NCI-H1694 (cell line): ENCODE results near the gene CTBP2.

ENCODE experiments used
- DNase-seq: peaks from one replicate; lab custom pipeline; 2025; lab: John Stamatoyannopoulos, UW

The CTBP2 gene

DNA sequence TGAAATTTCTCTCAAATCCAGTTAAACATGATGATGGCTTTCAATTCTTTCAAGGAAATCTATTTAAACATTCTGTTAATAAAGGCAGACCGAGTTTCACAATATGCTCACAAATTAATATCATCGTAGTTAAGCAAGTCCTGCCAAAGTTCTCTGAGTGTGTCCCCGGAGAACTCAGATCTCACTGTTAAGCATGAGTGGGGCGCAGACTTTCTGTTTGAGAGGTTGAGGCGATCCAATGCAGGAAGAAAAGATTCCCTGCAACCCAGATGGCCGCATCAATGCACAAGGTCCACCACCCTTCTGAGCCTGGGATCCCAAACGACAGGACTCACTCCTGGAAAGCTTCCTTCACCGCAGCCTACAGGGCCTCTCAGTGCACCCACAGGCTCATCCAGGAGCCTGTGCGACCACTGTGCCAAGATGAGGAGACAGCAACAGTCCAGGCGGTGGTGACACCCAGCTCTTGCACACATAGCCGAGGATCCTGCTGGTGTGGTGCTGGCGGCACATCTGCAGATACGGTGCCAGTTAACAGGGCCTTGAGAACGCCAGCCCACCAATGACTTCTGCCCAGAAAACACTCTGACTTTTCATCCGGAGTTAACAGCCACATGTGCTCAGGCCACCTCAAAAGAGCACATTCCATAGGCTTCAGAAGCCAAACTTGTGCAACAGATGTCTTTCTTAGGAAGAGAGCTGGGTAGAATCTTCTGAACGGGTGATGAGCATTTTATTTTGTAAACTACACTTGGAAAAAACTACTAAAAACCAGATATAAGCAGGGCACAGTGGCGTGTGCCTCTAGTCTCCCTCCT, 116.3 kb downstream of the CTBP2 start:
- no peak for DNase-seq

DNA sequence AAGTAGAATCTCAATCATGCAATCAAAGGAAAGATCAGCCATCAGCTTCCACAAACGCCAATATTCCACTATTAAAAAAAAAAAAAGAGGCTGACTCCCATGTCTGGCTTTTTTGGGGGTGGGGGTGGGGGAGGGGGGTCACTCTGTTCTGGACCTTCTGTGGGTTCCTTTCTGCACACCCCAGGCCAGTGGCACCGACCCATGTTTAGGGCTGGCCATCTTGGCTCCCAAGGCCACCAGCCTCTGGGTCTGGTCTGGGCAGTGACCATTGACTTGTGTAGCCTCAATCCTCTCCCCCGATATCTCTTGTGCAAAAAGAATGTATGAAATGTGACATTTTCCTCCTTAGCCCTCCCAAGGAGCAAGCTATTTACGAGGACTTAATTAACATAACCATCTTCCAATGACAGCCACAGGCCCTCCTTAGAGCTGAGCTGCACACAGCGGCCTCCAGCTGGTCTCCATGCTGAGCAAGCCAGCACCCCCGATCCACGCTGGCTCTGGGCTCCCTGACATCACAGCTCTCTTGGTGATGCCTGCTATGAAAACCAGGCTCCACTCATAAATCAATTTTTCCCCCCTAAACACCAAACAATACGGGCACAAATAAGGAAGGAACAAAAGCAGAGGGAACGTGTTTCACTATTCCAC, 118.4 kb downstream of the CTBP2 start:
- DNase-seq, result no peak

DNA sequence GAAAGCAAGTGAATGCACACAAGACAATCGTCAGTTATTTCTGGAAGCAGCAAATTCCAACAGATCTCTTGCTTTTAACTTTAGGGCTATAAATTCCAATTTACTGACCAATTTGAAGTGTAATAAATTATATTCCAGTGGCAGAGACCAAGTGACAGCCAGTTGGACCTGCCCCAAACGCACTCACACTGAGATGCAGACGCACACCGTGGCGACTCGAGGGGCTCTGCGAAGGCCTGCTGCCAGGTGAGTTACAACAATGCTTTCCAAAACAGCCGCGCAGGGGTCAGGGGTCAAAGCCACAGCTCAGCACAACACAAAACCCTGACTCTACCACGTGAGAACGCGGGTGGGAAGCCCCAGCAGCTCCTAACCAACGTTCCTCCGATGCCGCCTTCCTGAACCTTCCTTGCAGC, 121.0 kb downstream of the CTBP2 start:
- DNase-seq, result no peak

DNA sequence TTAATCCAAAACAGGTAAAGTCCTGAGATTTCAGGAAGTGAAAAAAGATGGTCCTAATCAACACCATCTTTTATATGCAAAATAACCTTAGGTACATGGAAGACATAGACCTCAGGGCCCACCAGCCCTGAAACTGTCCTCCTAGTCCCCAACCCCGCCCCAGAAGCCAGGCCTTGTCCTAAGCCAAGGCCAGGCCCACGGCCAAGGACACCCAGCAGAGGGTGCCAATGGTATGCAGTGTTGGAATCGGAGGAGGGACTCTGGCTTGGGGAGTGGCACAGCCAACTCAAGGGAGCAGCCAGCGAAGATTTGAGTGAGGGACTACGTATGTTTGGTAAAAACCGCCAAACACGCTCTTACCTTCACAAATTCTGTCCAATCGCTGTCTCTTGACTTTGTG, 121.7 kb downstream of the CTBP2 start:
- no peak for DNase-seq

DNA sequence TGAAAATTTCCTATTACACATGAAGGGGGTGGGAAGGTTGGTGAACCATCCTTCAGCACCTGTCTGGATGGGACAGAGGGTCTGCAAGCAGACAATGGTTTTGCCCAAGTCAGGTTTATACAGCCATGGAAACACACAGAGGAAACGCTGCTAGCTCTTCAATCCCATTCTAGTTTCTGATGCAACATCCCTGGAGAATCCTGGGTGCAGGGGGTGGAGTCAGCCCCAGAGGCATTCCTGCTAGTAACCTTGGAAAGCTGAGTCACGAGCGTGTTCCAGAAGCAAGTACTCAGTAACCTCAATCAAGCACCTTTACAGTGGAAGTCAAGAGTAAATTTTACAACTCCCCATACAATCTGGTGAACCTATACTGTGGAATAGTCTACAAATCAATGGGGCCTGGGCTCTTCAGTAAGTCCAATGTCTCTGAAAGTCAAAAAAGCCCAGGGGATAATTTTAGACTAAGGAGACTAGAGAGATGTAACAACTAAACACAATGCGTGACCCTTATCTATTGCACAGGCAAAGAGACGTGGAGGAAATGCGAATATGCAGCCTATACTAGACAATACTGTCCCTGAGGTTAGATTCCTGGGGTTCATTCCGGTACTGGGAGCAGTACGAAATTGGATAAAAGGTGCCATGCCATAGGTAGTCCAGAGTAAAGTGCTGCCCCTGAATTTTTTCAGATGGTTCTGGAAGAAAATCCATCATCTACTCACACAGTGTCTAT, 123.1 kb downstream of the CTBP2 start:
- no peak for DNase-seq

DNA sequence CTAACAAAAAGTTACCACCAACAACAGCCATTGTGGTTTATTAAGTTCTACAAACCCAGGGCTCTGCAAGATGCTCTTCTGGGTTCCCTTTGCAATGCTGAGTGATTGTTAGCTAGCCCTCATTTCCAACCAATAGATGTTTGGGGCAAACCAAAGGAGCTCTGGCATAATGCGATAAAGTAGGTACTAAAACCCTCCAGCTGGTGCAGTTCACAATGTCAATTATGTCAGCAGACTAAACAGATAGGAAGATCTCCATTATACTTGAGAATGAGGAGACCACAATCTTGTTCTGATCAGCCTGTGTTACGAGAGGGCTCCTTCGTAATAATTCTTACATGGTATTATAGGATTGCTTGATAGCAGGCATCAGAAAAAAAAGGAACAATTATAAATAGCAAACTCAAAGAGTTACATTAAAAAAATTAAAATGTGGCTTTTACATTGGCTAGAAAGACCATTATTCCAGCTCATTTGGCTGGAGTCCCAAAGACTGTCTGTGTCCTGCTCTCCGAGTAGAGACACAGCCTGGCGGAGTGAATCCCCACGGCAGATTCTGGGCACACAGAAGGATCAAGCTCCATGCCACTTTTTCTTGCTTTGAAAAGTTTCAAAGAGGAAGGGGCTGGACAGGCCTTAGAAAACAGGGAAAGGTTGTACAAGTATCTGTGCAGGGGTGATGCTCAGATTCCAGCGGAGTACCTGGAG, 124.6 kb downstream of the CTBP2 start:
- no peak for DNase-seq

DNA sequence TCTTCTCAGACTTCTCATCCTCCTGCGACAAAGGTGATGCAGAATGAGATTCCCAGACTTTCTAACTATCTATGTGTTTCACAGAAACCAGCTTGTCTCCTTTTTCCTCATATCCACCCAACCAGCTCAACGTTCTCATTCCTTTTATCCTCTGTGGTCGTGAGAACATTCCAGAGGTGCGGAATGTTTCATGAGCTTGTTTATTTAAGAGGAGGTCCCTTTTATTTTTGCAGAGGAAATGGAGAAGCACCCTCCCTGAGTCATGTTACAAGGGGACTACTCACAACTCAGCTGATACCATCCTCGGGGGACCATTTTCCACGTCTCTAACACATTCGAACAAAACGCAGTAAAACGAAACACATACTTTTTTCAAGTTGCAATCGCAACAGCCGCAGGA, 125.2 kb downstream of the CTBP2 start:
- DNase-seq, result no peak

DNA sequence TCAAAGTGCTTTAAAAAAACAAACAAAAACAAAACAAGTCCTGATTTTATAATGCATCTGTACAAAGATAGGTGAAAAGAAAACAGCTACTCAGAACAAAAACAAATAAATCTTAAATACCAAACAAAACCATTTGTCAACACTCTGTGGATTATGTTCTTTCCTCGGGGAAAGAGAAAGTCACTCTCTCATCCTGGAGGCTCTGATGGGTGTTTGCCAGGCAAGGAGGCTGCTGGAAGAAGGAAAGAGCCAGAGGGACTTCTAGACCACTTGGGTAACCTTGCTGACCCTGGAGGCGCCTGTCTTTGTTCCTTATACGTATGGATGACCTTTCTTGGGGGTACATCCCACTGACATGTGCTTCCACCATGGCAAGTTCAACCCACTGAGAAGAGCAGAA, 125.7 kb downstream of the CTBP2 start:
- no peak for DNase-seq

DNA sequence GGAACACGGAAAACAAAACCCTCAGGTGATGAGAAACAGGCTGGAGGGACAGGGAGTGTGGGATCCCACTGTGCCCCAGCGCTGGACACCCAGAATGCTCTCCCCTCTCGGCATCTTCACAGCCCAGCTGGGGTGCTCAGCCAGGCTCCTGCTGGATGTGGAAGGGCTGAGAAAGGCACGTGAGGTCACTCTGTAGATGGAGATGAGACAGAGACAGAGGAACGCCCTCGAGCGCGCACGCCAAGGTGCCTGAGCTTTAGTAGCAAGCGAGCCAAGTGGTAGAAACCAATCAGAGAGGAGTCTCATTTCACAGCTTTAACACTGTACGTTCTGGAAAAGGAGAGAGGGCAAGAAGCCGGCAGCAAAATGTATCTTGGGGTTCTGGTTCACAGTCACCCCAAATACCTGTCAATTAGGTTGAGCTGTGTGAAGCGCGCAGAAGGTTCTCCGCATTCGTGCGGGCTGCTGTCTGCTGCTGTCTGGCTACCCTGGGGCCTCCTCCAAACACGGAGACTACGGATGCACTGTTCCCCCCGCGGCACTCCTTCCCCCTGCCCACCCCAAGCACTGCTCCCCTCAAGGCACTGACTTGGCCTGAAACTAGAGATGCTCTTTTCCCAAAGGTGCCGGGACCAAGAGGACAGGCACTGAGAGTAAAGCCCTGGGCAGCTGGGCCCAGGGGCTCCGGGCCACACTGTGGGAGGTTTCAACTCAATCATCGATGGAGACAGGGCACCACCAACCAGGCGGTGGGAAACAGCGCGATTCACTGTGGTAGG, 127.0 kb downstream of the CTBP2 start:
- DNase-seq, result no peak

DNA sequence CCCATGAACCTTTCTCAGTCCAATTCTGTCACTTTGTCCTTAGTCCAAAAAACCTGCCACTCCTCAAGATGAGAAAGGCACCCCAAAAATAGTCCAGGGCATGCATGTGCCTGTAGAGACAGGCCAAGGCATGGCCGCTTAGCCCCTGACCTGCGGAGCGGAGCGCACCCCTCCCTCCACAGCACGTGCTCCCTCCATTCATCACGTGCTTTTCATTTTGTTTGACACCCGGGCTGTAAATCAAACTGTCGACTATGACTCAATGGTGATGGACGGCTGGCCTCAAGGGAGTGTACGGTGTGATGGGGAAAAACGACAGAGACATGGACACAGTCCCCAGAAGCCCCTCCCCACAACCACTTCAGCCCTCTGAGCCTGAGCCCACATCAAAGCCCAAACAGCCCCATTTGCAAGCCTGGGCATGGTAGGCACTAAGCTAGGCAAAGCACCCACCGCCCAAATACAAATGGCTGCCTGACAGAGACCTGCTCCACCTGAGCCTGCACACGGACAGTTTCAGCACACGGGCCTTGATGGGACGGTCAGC, 127.8 kb downstream of the CTBP2 start:
- DNase-seq, result no peak

DNA sequence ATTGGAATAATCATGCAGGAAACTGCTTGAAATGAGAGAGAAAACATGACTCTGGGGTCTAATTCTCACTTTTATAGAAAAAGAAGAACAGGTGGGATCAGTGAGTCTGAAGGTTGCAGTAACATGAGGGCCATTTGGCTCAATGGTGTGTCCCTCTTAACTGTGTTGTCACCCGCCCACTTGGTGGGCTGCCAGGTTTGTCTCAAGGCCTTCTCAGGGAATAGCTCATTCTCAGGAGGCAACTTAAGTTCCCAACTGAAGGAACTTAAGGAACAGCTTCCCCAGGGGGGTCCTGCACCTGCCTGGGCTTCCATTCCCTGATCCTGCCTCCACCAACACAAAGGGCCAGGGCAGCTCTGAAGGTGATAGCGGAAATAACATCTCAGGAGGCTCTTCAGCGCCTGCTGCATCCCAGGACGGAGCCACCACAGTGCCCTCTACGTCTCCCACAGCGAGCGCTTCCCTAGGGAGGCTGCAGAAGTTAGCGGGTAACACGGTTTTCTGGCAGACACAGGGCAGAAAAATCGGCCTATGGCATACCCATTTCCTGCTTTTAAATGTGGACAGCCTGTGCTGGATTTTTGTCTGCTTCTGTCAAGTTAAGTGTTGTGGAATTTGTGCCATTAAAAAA, 129.7 kb downstream of the CTBP2 start:
- no peak for DNase-seq

DNA sequence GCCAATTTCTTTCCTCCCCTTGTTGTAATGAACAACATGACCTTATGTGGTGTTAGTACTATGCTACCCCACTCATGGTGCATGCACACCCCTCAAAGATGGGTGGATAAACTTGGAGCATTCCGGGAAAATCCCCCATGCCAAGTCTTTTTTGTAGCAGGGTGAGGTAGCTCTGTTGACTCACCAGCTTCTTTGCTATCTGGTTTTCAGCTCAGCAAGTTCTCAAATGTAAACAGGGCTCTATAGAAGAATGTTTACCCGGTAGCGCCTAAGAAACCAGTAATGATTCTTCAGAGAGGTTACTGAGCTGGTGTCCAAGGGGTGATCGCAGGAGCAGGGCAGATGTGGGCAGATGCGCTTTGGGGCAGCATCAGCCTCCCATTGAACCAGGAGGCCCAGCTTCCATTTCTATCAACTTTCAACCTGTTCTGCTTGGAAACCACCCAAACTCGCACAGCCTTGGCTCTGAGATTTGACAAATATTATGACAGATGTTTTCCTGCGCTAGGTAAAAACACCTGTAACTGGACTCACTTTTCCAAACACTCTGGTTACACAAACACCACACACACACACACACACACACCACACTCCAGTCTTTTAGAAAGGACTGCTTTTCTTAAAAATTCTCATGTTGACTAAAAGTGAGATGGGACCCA, 130.7 kb downstream of the CTBP2 start:
- DNase-seq, result no peak

DNA sequence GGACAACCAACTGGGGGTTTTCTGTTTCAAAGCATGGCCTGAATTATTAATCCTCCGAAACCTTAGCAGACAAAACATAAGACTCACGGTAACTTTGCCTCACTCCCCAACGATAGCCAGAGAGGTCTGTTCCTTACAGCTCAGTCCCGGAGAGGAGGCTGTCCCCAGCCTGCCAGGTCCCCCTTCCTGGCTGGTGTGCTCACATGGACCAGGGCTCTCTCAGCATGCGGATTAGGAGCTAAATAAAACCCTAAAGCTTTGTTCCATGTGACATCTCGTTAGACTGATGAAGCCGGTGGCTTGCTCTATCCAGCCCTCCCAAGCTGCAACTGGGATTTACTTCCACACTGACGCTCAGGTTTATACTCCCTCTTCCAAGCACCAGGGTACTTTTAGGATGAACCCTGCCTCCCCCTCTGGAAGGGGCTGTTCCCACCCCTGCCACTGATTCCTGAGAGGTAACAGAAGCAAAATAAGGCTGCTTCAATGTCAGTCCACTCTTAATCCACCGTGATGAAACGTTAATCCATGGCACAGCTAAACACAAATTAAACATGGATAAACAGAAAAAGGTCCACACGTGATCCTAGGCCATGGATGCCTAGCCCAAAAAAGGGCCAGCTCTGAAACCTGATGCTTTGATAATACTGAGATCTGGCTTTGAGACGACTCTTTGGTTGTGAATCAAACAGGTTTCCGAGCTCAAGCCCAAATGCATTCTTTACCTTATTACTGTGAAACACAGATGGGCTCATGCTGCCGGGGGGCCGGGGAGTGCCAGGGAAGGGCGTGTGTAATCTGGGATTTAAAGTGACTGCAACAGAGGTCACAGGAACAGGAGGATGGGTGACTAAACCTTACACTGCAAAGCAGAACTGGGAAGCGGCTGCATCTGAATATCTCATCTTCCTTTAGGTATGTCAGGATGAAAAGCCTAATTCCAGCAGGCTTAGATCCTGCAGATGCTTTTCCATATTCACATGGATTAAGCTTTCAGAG, 132.2 kb downstream of the CTBP2 start:
- no peak for DNase-seq

DNA sequence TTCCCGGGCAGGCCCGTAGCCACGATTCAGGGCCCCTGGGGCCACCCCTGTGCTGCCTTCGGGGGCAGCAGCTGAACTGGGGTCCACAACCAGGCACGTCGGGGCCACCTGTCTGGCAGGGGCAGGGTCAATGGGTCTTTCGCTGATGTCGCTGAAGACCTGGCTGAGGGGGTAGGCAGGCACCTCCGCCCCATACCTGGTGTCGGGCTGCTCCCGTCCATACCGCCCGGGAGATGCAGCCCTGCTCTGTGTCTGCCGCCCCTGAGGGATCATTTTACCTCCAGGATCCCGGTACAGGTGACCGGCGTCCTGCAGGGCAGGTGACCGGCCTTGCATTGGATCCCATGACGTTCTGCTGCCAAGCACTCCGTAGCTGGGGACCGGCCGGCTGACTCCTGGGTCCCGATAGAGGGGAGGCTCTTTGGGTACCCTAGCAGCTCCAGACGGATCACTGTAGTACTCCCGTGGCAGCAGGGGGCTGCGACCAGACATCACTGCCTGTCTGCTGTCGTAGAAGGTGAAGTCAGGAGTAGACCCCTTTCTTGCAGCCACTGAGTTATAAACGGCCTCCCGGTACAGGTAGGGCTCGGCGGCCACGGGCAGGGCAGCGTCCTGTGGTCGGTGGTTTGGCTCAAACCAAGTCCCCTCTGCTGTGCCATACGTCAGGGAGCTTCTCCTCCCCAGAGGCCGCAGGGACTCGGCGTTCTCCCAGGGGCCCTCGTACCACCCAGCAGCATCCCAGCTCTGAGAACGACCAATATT, 133.2 kb downstream of the CTBP2 start:
- no peak for DNase-seq

DNA sequence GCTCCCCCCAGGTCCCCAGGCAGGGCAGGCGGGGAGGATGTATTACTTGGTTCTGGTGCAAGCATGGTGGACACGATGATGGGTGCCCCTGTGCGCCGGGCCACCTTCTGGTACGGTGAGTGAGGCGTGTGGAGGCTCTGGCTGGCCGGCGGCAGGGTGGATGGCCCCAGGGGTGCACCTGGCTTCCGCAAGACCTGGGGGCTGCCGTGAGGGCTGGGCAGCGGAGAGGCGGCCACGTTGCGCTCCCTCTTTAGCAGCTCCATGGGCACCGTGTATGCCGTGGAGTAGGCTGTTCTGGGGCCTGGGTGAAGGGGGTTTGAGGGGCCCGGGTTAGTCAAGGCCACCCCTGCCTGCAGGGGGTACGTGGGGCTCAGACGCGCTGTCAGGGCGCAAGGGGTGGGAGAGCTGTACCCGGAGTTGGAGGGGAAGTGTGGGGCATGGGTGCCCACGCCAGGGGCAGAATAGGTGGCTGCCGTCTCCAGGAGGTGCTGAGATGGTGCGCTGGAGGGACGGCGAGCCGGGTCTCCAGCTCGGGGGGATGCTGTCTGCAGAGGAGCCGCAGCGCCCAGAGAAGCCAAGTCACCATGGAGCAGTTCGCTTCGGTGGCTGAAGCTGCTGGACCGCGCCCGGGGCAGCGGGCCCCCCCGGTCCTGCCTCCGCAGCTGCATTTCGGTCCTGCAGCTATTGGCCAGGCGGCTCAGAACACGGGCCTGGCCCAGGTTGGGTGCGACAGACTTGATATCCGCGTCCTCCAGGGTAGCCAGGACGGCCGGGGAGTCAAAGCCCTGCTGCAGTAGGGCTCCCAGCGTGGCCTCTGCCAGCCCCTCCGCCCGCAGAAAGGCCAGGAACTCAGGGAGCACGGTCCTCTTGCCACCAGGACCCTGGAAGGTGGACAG, 134.1 kb downstream of the CTBP2 start:
- DNase-seq, result no peak

DNA sequence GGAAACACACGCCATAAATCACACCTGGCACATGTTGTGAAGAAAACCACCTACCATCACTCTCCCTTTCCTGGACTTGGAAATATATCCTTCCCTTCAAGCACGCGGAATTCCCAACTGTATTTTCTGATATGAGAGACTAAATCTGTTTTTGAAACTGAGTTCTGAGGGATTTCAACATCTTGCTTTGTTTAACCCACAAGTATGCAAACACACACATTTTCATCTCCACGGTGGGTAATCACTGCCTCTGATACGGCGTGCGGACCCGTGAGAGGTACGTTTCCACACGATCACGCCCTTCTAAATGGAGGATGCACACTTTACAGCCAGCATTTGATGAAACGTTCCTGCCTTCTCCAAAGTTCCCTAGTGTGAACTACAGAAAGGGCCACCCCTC, 135.0 kb downstream of the CTBP2 start:
- no peak for DNase-seq
